Measurements from ENCODE around the gene SCN7A. TPM values are rescaled to one million over a fixed set of nuclear protein-coding genes. Genes with fewer than 3 reads are reported as not detected.

SCN7A gene
- total RNA-seq, 1 experiment from 2014 or later, result not detected

GRCh38 chr2:166449439-166449838 lies 44.6 kb downstream of the SCN7A start:
- no peak for TF ChIP-seq CTCF (conservative IDR thresholded peaks at IDR 0.05; ENCODE audit: low read depth, low read length)
- TF ChIP-seq EZH2 (IDR thresholded peaks at IDR 0.05; ENCODE audit: borderline replicate concordance, low read depth, low read length, poor library complexity, severe bottlenecking), result no peak
- Histone ChIP-seq H3K27me3 (replicated peaks; ENCODE audit: insufficient read depth, low read depth, low read length, poor library complexity) (no peaks in the 10 kb centered on the region), H3K4me3 (ENCODE audit: low read depth, low read length, poor library complexity, severe bottlenecking) (no peak overlapping the region), H3K27ac (ENCODE audit: low read depth, low read length, poor library complexity, severe bottlenecking) (no peak overlapping the region), H3K4me1 (ENCODE audit: insufficient read depth, low read length, poor library complexity, severe bottlenecking) (no peaks in the 10 kb centered on the region), H3K36me3 (ENCODE audit: insufficient read depth, low read length, poor library complexity, severe bottlenecking) (no peaks in the 10 kb centered on the region), H3K9me3 (ENCODE audit: low read depth, low read length, poor library complexity, severe bottlenecking) (no peaks in the 10 kb centered on the region)
- BruUV-seq (replicated peaks), result no TSS peak
- CTCF ChIA-PET, result no interaction called here
- intact Hi-C loops (cut with micrococcal nuclease; ENCODE audit: unreplicated experiment), result no loop called here
- POLR2A ChIA-PET (ENCODE audit: low non-redundant PET), result no interaction called here
- DNase-seq (ENCODE audit: low spot score), result no peak

- no peak for DNase-seq (ENCODE audit: low spot score)
- no TSS peak for BruUV-seq (replicated peaks)
Observed at GRCh38 chr2:166448106-166448505, 45.9 kb downstream of the SCN7A start.

GRCh38 chr2:166444306-166444705 lies 49.7 kb downstream of the SCN7A start:
- TF ChIP-seq EZH2 (IDR thresholded peaks at IDR 0.05; ENCODE audit: borderline replicate concordance, low read depth, low read length, poor library complexity, severe bottlenecking) (no peak), CTCF (conservative IDR thresholded peaks at IDR 0.05; ENCODE audit: low read depth, low read length) (no peak)
- no peak for DNase-seq (ENCODE audit: low spot score)
- POLR2A ChIA-PET (ENCODE audit: low non-redundant PET), result no interaction called here
- Histone ChIP-seq H3K36me3 (ENCODE audit: insufficient read depth, low read length, poor library complexity, severe bottlenecking) (no peaks in the 10 kb centered on the region), H3K27ac (ENCODE audit: low read depth, low read length, poor library complexity, severe bottlenecking) (no peak overlapping the region), H3K4me1 (ENCODE audit: insufficient read depth, low read length, poor library complexity, severe bottlenecking) (no peaks in the 10 kb centered on the region), H3K9me3 (ENCODE audit: low read depth, low read length, poor library complexity, severe bottlenecking) (no peaks in the 10 kb centered on the region), H3K27me3 (replicated peaks; ENCODE audit: insufficient read depth, low read depth, low read length, poor library complexity) (no peaks in the 10 kb centered on the region), H3K4me3 (ENCODE audit: low read depth, low read length, poor library complexity, severe bottlenecking) (no peak overlapping the region)
- CTCF ChIA-PET, result no interaction called here
- BruUV-seq (replicated peaks), result no TSS peak
- intact Hi-C loops (cut with micrococcal nuclease; ENCODE audit: unreplicated experiment), result no loop called here

More at GRCh38 chr2:166448106-166448505, 45.9 kb downstream of the SCN7A start:
- intact Hi-C loops (cut with micrococcal nuclease; ENCODE audit: unreplicated experiment), result no loop called here
- no peaks in the 10 kb centered on the region for H3K9me3 ChIP-seq (ENCODE audit: low read depth, low read length, poor library complexity, severe bottlenecking)
- H3K4me3 ChIP-seq (ENCODE audit: low read depth, low read length, poor library complexity, severe bottlenecking), result no peak overlapping the region
- POLR2A ChIA-PET (ENCODE audit: low non-redundant PET), result no interaction called here
- H3K4me1 ChIP-seq (ENCODE audit: insufficient read depth, low read length, poor library complexity, severe bottlenecking), result no peaks in the 10 kb centered on the region
- no peaks in the 10 kb centered on the region for H3K36me3 ChIP-seq (ENCODE audit: insufficient read depth, low read length, poor library complexity, severe bottlenecking)
- CTCF ChIA-PET, result no interaction called here
- H3K27ac ChIP-seq (ENCODE audit: low read depth, low read length, poor library complexity, severe bottlenecking), result no peak overlapping the region
- H3K27me3 ChIP-seq (replicated peaks; ENCODE audit: insufficient read depth, low read depth, low read length, poor library complexity), result no peaks in the 10 kb centered on the region
- TF ChIP-seq CTCF (conservative IDR thresholded peaks at IDR 0.05; ENCODE audit: low read depth, low read length) (no peak), EZH2 (IDR thresholded peaks at IDR 0.05; ENCODE audit: borderline replicate concordance, low read depth, low read length, poor library complexity, severe bottlenecking) (no peak)
